Neuronal stem cell (in vitro differentiated cells): ENCODE results near the gene MUC4.
A peak's percentile ranks its signal among the peaks of the same experiment; 100 is the strongest.

ENCODE experiments used
- DNase-seq: peaks from one replicate; pipeline ENCODE4 v3.0.0-alpha.2; 2013; ENCODE audit warnings: low spot score
- H2AFZ ChIP-seq: one replicate; pipeline ENCODE4 v1.6.1; 2013; ENCODE audit warnings: mild to moderate bottlenecking, low read length, inconsistent platforms
- H2AK5ac ChIP-seq: 2 replicates; pipeline ENCODE4 v1.6.1; 2013; ENCODE audit warnings: low read depth, mild to moderate bottlenecking, inconsistent platforms, low read length, moderate library complexity, mixed read lengths
- H2BK120ac ChIP-seq: 2 replicates; pipeline ENCODE4 v1.6.1; 2013; ENCODE audit warnings: low read depth, mild to moderate bottlenecking, inconsistent platforms, low read length, moderate library complexity, mixed read lengths
- H2BK12ac ChIP-seq: one replicate; pipeline ENCODE4 v1.6.1; 2013; ENCODE audit warnings: low read length, inconsistent platforms
- H2BK15ac ChIP-seq: 2 replicates; pipeline ENCODE4 v1.6.1; 2013; ENCODE audit warnings: mild to moderate bottlenecking, low read length, inconsistent platforms, mixed read lengths
- H2BK5ac ChIP-seq: one replicate; pipeline ENCODE4 v1.6.1; 2013; ENCODE audit warnings: inconsistent platforms, mild to moderate bottlenecking, low read length, moderate library complexity
- H3K14ac ChIP-seq: one replicate; pipeline ENCODE4 v1.6.1; 2013; ENCODE audit warnings: low read length, inconsistent platforms
- H3K18ac ChIP-seq: 2 replicates; pipeline ENCODE4 v1.6.1; 2013; ENCODE audit warnings: low read length, inconsistent platforms
- H3K23ac ChIP-seq: 2 replicates; pipeline ENCODE4 v1.6.1; 2013; ENCODE audit warnings: low read depth, mild to moderate bottlenecking, mixed read lengths, low read length, inconsistent platforms; ENCODE audit not compliant: poor library complexity
- H3K27ac ChIP-seq: replicated peaks from 3 replicates; pipeline ENCODE4 v1.5.1; 2013; ENCODE audit warnings: low read length, inconsistent platforms
- H3K27me3 ChIP-seq, 3 experiments: 2 replicates each; pipeline ENCODE4 v1.6.1; 2013; ENCODE audit warnings: low read length in 3 of 3, mild to moderate bottlenecking in 2 of 3, inconsistent platforms in 1 of 3, low read depth in 1 of 3, mixed read lengths in 1 of 3, moderate library complexity in 1 of 3; ENCODE audit not compliant: control insufficient read depth in 3 of 3, insufficient read depth in 3 of 3
- H3K36me3 ChIP-seq, 2 donors: replicated peaks in 1 of 2; 2 replicates each; pipeline ENCODE4 v1.6.1; 2013; ENCODE audit warnings: low read length in 2 of 2; ENCODE audit not compliant: control insufficient read depth in 2 of 2, insufficient read depth in 2 of 2
- H3K4ac ChIP-seq: 2 replicates; pipeline ENCODE4 v1.6.1; 2013; ENCODE audit warnings: inconsistent platforms, mild to moderate bottlenecking, low read length, moderate library complexity
- H3K4me1 ChIP-seq, 2 donors: 1 replicate in 1 of 2; 2 replicates in 1 of 2; pipeline ENCODE4 v1.6.1; 2013; ENCODE audit warnings: low read length in 2 of 2, low read depth in 1 of 2; ENCODE audit not compliant: control insufficient read depth in 2 of 2, insufficient read depth in 1 of 2
- H3K4me2 ChIP-seq: one replicate; pipeline ENCODE4 v1.6.1; 2013; ENCODE audit warnings: mild to moderate bottlenecking, low read length, inconsistent platforms; ENCODE audit not compliant: insufficient read depth, poor library complexity, severe bottlenecking
- H3K4me3 ChIP-seq, 2 donors: 2 replicates each; pipeline ENCODE4 v1.5.1; 2013; ENCODE audit warnings: low read length in 2 of 2, mild to moderate bottlenecking in 2 of 2, inconsistent platforms in 1 of 2, moderate library complexity in 1 of 2
- H3K79me1 ChIP-seq: one replicate; pipeline ENCODE4 v1.6.1; 2013; ENCODE audit warnings: low read depth, mild to moderate bottlenecking, inconsistent platforms, low read length, moderate library complexity
- H3K9ac ChIP-seq: one replicate; pipeline ENCODE4 v1.6.1; 2013; ENCODE audit warnings: mild to moderate bottlenecking, low read depth, low read length, inconsistent platforms; ENCODE audit not compliant: poor library complexity
- H3K9me3 ChIP-seq, 2 donors: replicated peaks in 1 of 2; 2 replicates each; pipeline versions ENCODE3 to v1.6.1; 2013; ENCODE audit warnings: low read length in 2 of 2, mild to moderate bottlenecking in 2 of 2, inconsistent platforms in 1 of 2, low read depth in 1 of 2, mixed read lengths in 1 of 2, moderate library complexity in 1 of 2; ENCODE audit not compliant: control insufficient read depth in 2 of 2, insufficient read depth in 1 of 2
- H4K8ac ChIP-seq: one replicate; pipeline ENCODE4 v1.6.1; 2013; ENCODE audit warnings: low read depth, mild to moderate bottlenecking, inconsistent platforms, low read length, moderate library complexity
- H4K91ac ChIP-seq: one replicate; pipeline ENCODE4 v1.6.1; 2013; ENCODE audit warnings: low read length, low read depth, mild to moderate bottlenecking, inconsistent platforms; ENCODE audit not compliant: poor library complexity
- WGBS, 2 donors: extraction: QIAGEN DNeasy Blood & Tissue Kit; methylation state at CpG; one replicate each; pipeline ENCODE4 v1.1.7; 2013; ENCODE audit warnings: missing lambda C conversion rate in 2 of 2, mixed read lengths in 1 of 2; ENCODE audit not compliant: insufficient read length in 2 of 2, insufficient replicate concordance in 1 of 2; ENCODE audit errors: extremely low coverage in 2 of 2; 5-methylcytosine and 5-hydroxymethylcytosine counted together

The MUC4 gene

DNA sequence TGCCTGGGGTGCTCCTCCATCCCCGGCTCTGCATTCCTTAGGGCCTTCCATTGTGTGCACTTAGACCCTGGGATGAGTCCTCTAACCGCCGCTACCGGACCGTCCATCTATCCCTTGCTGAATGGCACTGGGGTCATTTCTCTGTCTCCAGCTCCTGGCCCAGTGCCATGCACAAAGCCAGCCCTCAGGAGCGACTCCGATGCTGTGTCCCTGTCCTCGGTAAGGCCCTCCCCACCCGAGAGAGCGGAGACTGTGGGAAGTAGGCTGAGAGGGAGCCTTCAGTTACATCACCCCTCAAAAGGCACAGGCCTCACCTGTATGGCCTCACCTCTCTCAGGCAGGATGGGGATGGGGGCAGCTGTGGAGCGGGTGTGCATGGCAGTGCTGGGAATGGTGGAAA is 33.8 kb downstream of the MUC4 start:
- Histone ChIP-seq H3K36me3 (no peaks in the 10 kb centered on the region), H4K8ac (no peak overlapping the region), H2BK15ac (no peak overlapping the region), H3K4me2 (no peak overlapping the region), H3K27ac (no peak overlapping the region), H3K14ac (no peak overlapping the region), H3K27me3 (no peaks in the 10 kb centered on the region), H3K23ac (no peak overlapping the region), H2BK12ac (no peak overlapping the region), H2BK5ac (no peak overlapping the region), H4K91ac (no peak overlapping the region), H3K9ac (peak overlapping the region; percentile 66), H3K18ac (peak overlapping the region; percentile 57), H2BK120ac (no peak overlapping the region), H3K4me1 (peaks cover 0 to 2% of the 10 kb centered on the region in 2 donors), H3K4me3 (no peak overlapping the region), H2AK5ac (no peak overlapping the region), H3K9me3 (no peaks in the 10 kb centered on the region), H3K79me1 (no peaks in the 10 kb centered on the region), H2AFZ (no peak overlapping the region), H3K4ac (peak overlapping the region; percentile 55)
- WGBS, 2 donors: no CpG with 5 or more reads among the region's 11 CpGs
- DNase-seq: no peak

DNA sequence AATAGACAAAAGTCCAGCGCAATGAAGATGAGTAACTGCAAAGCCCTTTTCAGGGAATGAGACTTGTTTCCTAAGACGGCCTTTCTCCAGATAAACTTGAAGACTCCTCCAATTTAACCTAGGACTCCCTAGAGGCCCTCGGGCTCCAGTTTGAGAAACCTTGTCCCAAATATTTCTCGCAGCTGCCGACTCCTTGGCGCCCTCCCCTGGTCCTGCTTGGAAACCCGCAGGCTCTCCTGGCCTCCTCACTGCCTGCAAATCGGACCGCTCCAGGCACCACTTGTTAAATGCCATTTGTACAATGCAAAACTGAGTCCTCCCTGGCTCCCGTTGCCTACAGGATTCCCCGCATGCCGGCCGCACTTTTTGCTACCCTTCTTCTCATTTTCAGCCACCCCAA is 36.8 kb downstream of the MUC4 start:
- Histone ChIP-seq H4K8ac (no peak overlapping the region), H3K4me1 (peaks cover 0 to 2% of the 10 kb centered on the region in 2 donors), H3K27me3 (peaks cover 0 to 2% (median 0%) of the 10 kb centered on the region in 3 experiments), H3K79me1 (peaks cover 1% of the 10 kb centered on the region), H3K9ac (no peak overlapping the region), H2AK5ac (no peak overlapping the region), H3K27ac (no peak overlapping the region), H3K4me2 (no peak overlapping the region), H3K14ac (no peak overlapping the region), H3K4ac (no peak overlapping the region), H2BK12ac (no peak overlapping the region), H3K36me3 (no peaks in the 10 kb centered on the region), H3K4me3 (no peak overlapping the region), H3K18ac (peak overlapping the region; percentile 17), H4K91ac (no peak overlapping the region), H3K9me3 (no peaks in the 10 kb centered on the region), H2BK5ac (no peak overlapping the region), H2BK120ac (no peak overlapping the region), H3K23ac (no peak overlapping the region), H2AFZ (no peak overlapping the region), H2BK15ac (no peak overlapping the region)
- peak; percentile 18 for DNase-seq
- no CpG with 5 or more reads among the region's 13 CpGs for WGBS, 2 donors

DNA sequence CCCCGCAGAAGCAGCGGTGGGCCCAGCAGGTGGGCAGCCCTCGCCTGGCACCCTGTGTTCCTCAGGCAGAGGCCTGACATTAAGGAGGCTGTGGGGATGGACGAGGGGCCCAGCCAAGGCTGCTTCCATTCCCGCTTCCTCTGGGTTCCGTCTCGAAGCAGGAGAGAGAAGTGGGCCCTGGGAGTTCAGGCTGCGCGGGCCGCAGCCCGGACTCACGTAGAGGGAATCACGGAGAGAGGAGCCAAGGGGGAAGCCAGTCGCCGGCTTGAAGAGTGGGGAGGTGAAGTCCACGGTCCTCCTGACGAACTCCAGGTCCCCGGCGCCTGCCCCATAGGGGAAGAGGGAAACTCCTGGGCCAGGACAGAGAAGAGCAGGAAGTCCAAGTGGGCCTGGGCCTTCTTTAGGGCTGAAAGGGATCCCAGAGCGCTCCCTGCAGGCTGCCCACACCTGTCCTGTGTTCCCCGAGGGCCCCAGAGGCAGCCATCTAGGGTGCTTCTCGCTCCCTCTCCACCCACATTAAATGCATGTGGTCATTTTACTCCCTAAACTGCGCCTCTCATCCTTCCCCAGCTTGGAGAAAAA is 37.7 kb downstream of the MUC4 start:
- Histone ChIP-seq H3K9ac (no peak overlapping the region), H3K4me2 (no peak overlapping the region), H3K23ac (no peak overlapping the region), H3K9me3 (no peaks in the 10 kb centered on the region), H2AFZ (no peak overlapping the region), H2AK5ac (no peak overlapping the region), H3K79me1 (peaks cover 1% of the 10 kb centered on the region), H3K14ac (peak overlapping the region; percentile 31), H2BK120ac (no peak overlapping the region), H2BK12ac (no peak overlapping the region), H3K27me3 (peaks cover 0 to 2% (median 0%) of the 10 kb centered on the region in 3 experiments), H4K8ac (no peak overlapping the region), H4K91ac (no peak overlapping the region), H3K27ac (no peak overlapping the region), H2BK15ac (no peak overlapping the region), H3K18ac (no peak overlapping the region), H3K36me3 (no peaks in the 10 kb centered on the region), H3K4ac (no peak overlapping the region), H3K4me1 (peaks cover 0 to 2% of the 10 kb centered on the region in 2 donors), H3K4me3 (no peak overlapping the region), H2BK5ac (no peak overlapping the region)
- WGBS, 2 donors: no CpG with 5 or more reads among the region's 23 CpGs
- DNase-seq: no peak

DNA sequence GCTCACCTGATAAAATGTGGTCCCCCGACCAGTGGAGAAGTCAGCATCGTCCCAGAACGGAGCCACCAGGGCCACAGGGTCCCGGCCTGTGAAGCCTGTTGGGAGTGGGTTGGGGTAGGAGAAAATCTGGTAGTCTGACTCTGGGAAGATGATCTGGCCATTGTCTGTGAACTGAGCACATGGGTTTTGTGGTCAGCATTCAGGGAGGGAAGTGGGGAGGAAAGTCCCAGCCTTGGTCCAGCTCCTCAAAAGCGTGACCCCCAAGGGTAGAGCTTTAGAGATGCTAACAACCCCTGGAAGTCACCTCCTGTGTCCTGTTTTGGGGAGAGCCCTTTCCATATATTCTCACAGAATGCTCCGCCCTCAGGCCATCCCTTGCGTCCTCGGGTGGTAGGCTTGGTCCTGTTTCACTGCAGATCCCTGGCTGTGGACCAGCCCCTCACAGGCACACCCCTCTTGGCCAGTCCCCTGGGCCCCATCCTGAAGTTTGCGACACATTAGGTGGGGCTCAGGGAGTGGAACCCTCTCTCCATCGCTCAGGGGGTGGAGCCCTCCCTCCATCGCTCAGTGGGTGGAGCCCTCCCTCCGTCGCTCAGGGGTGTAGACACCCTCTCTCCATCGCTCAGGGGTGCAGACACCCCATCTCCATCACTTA is 40.0 kb downstream of the MUC4 start:
- Histone ChIP-seq H3K4me2 (no peak overlapping the region), H3K9ac (no peak overlapping the region), H3K23ac (peak overlapping the region; percentile 11), H2BK120ac (no peak overlapping the region), H4K8ac (no peak overlapping the region), H2BK12ac (no peak overlapping the region), H3K14ac (no peak overlapping the region), H2BK15ac (no peak overlapping the region), H3K4ac (no peak overlapping the region), H3K36me3 (no peaks in the 10 kb centered on the region), H2BK5ac (no peak overlapping the region), H3K4me3 (no peak overlapping the region), H3K4me1 (no peaks in the 10 kb centered on the region), H4K91ac (no peak overlapping the region), H2AFZ (no peak overlapping the region), H2AK5ac (no peak overlapping the region), H3K79me1 (peaks cover 1% of the 10 kb centered on the region), H3K27ac (no peak overlapping the region), H3K18ac (no peak overlapping the region), H3K9me3 (no peaks in the 10 kb centered on the region), H3K27me3 (peaks cover 0 to 2% (median 0%) of the 10 kb centered on the region in 3 experiments)
- no CpG with 5 or more reads among the region's 14 CpGs for WGBS, 2 donors
- DNase-seq: no peak
